ENCODE results near the gene MYB. TPM values are rescaled to one million over a fixed set of nuclear protein-coding genes. Genes with fewer than 3 reads are reported as not detected.
"Not testable (repeated sequence)": the region's sequence is repeated elsewhere in the genome, so short reads cannot be mapped to it uniquely, and the experiment has no call there.

MYB gene
- total RNA-seq, 4 donors from 2014 or later, result 0.13 to 1.2 (median 0.93) TPM; not detected in 1

- TF ChIP-seq EP300 (IDR thresholded peaks at IDR 0.05) (no peak), CTCF (IDR thresholded peaks at IDR 0.05) (no peak), POLR2A (IDR thresholded peaks at IDR 0.05) (no peak), POLR2AphosphoS5 (IDR thresholded peaks at IDR 0.05) (no peak)
Measured at GRCh38 chr6:135141728-135142127, 39.4 kb upstream of the MYB start.

GRCh38 chr6:135142232-135142631, 38.9 kb upstream of the MYB start:
- not testable (repeated sequence) for H3K4me3 ChIP-seq, H3K9me3 ChIP-seq, H3K4me1 ChIP-seq, H3K36me3 ChIP-seq, H3K27ac ChIP-seq, ATAC-seq, H3K27me3 ChIP-seq
- 100% methylated on average over 1 of the region's 1 CpG for WGBS, 2 donors (ENCODE audit: low coverage in 1 of 2)

More at GRCh38 chr6:135141728-135142127, 39.4 kb upstream of the MYB start:
- Histone ChIP-seq H3K4me1 (no peaks in the 10 kb centered on the region), H3K9me3 (no peaks in the 10 kb centered on the region), H3K4me3 (no peak overlapping the region), H3K36me3 (no peaks in the 10 kb centered on the region), H3K27ac (no peak overlapping the region), H3K27me3 (no peaks in the 10 kb centered on the region)
- no peak for ATAC-seq

GRCh38 chr6:135144673-135145062, 36.4 kb upstream of the MYB start:
- no peak for TF ChIP-seq EP300 (IDR thresholded peaks at IDR 0.05)
- TF ChIP-seq CTCF (IDR thresholded peaks at IDR 0.05), result no peak
- TF ChIP-seq POLR2AphosphoS5 (IDR thresholded peaks at IDR 0.05), result no peak
- no peak for TF ChIP-seq POLR2A (IDR thresholded peaks at IDR 0.05)
- Histone ChIP-seq H3K27me3 (no peaks in the 10 kb centered on the region), H3K27ac (no peak overlapping the region), H3K4me3 (no peak overlapping the region), H3K4me1 (no peaks in the 10 kb centered on the region), H3K9me3 (no peaks in the 10 kb centered on the region), H3K36me3 (no peaks in the 10 kb centered on the region)
- WGBS, 2 donors (ENCODE audit: low coverage in 1 of 2), result 28 to 38% methylated on average over 4 of the region's 4 CpGs
- ATAC-seq, result no peak

GRCh38 chr6:135145063-135145800, 35.9 kb upstream of the MYB start:
- Histone ChIP-seq H3K27me3 (no peaks in the 10 kb centered on the region), H3K4me3 (no peak overlapping the region), H3K36me3 (no peaks in the 10 kb centered on the region), H3K4me1 (no peaks in the 10 kb centered on the region), H3K27ac (no peak overlapping the region), H3K9me3 (no peaks in the 10 kb centered on the region)
- no peak for TF ChIP-seq POLR2A (IDR thresholded peaks at IDR 0.05)
- no peak for TF ChIP-seq EP300 (IDR thresholded peaks at IDR 0.05)
- TF ChIP-seq POLR2AphosphoS5 (IDR thresholded peaks at IDR 0.05), result no peak
- TF ChIP-seq CTCF (IDR thresholded peaks at IDR 0.05), result peak in 2 of 4 experiments; percentile 8 to 30
- ATAC-seq, result no peak
- 73 to 77% methylated on average over 2 of the region's 2 CpGs for WGBS, 2 donors (ENCODE audit: low coverage in 1 of 2)

GRCh38 chr6:135146162-135146934, 34.8 kb upstream of the MYB start:
- Histone ChIP-seq H3K4me3 (no peak overlapping the region), H3K36me3 (no peaks in the 10 kb centered on the region), H3K4me1 (no peaks in the 10 kb centered on the region), H3K27ac (no peak overlapping the region), H3K27me3 (no peaks in the 10 kb centered on the region), H3K9me3 (no peaks in the 10 kb centered on the region)
- 90 to 100% methylated on average over 3 to 5 of the region's 7 CpGs for WGBS, 2 donors (ENCODE audit: low coverage in 1 of 2)
- ATAC-seq, result no peak
- no peak for TF ChIP-seq POLR2A (IDR thresholded peaks at IDR 0.05)
- TF ChIP-seq CTCF (IDR thresholded peaks at IDR 0.05), result no peak
- TF ChIP-seq EP300 (IDR thresholded peaks at IDR 0.05), result no peak
- no peak for TF ChIP-seq POLR2AphosphoS5 (IDR thresholded peaks at IDR 0.05)
